Upper lobe of left lung (tissue), 6 donors: ENCODE data around the gene KBTBD7. TPM values are rescaled to one million over a fixed set of nuclear protein-coding genes. Genes with fewer than 3 reads are reported as not detected.

Experiments used
- ATAC-seq, 2 donors: fragments of 200-7000 bp; cut with Tn5 transposase; one replicate each; pipeline ENCODE4 v1.9.1; 2022; ENCODE audit warnings: mild to moderate bottlenecking in 2 of 2, moderate library complexity in 2 of 2; ENCODE audit not compliant: low FRiP score in 2 of 2
- DNase-seq, 2 donors: peaks; one replicate each; pipeline ENCODE4 v3.0.0-alpha.2; 2019 to 2020
- H3K27ac ChIP-seq, 4 donors: fragments of 200-600 bp; sonication (generic); one replicate each; pipeline ENCODE4 v1.5.1; 2016 to 2019
- H3K27me3 ChIP-seq, 4 donors: fragments of 200-600 bp; sonication (generic); one replicate each; pipeline ENCODE4 v1.5.1; 2017 to 2019
- H3K36me3 ChIP-seq, 4 donors: fragments of 200-600 bp; sonication (generic); one replicate each; pipeline ENCODE4 v1.5.1; 2016 to 2019
- H3K4me1 ChIP-seq, 4 donors: fragments of 200-600 bp; sonication (generic); one replicate each; pipeline ENCODE4 v1.5.1; 2018 to 2019
- H3K4me3 ChIP-seq, 4 donors: fragments of 200-600 bp; sonication (generic); one replicate each; pipeline ENCODE4 v1.5.1; 2017 to 2019; ENCODE audit warnings: mild to moderate bottlenecking in 2 of 4, moderate library complexity in 1 of 4
- H3K9me3 ChIP-seq, 4 donors: fragments of 200-600 bp; sonication (generic); one replicate each; pipeline ENCODE4 v1.5.1; 2018 to 2019
- EP300 ChIP-seq, 4 donors: sonication (generic); formaldehyde crosslinking; IDR thresholded peaks; one replicate each; pipeline ENCODE4 v1.5.1; 2017; ENCODE audit warnings: antibody characterized with exemption in 4 of 4, control low read depth in 2 of 4
- POLR2A ChIP-seq, 4 donors: fragments of 450-650 bp; IDR thresholded peaks; one replicate each; pipeline ENCODE4 v1.5.1; 2016 to 2017; ENCODE audit warnings: antibody characterized with exemption in 4 of 4, mild to moderate bottlenecking in 2 of 4
- POLR2AphosphoS5 ChIP-seq, 2 donors: sonication (generic); formaldehyde crosslinking; IDR thresholded peaks; one replicate each; pipeline ENCODE4 v1.5.1; 2017; ENCODE audit warnings: antibody characterized with exemption in 2 of 2
- WGBS, 2 donors: methylation state at CpG; one replicate each; pipeline ENCODE4 v1.1.5; 2017 to 2018; 5-methylcytosine and 5-hydroxymethylcytosine counted together
- total RNA-seq, 6 donors: library from RNA; depleted of rRNA in 4 of 6; stranded (reverse); fragments of >200 nt in 4 of 6; gene quantifications; one replicate each; pipeline versions ENCODE4 v1.1.0 to v1.2.1, GENCODE V29; 2016 to 2021
- TF ChIP-seq, protein P1 (sequence below), 6 experiments: fragments of 450-650 bp in 4 of 6; fragments of 200-600 bp in 2 of 6; sonication (generic) in 2 of 6; IDR thresholded peaks; one replicate each; pipeline ENCODE4 v1.5.1; 2016 to 2019; ENCODE audit warnings: antibody characterized with exemption in 6 of 6
- donor health status: DM: no; HTN: no; CAD: no; lungs with moderate emphysema.
- donor health status: DM: no; HTN: yes; CAD: no; lungs with severe emphysema.

The KBTBD7 gene
- total RNA-seq, 6 donors from 2014 or later, result 3.6 to 8.9 (median 7.3) TPM

DNA sequence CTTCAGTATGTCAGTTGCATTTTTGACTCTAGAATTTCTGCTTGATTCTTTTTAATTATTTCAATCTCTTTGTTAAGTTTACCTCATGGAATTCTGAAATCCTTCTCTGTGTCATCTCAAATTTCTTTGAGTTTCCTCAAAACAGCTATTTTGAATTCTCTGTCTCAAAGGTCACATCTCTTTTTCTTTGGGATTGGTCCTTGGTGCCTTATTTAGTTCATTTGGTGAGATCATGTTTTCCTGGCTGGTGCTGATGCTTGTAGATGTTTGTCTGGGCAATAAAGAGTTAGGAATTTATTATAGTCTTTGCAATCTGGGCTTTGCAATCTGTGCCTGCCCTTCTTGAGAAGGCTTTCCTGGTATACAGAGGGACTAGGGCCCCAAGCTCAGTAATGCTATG lies 18.5 kb upstream of the KBTBD7 start:
- Histone ChIP-seq H3K9me3 (peaks cover 0 to 9% (median 0%) of the 10 kb centered on the region in 4 donors), H3K27me3 (no peaks in the 10 kb centered on the region), H3K4me3 (no peak overlapping the region), H3K27ac (no peak overlapping the region), H3K36me3 (no peaks in the 10 kb centered on the region), H3K4me1 (no peaks in the 10 kb centered on the region)
- ATAC-seq (no peak), DNase-seq (no peak)
- TF ChIP-seq POLR2A (IDR thresholded peaks at IDR 0.05) (no peak), EP300 (IDR thresholded peaks at IDR 0.05) (no peak), POLR2AphosphoS5 (IDR thresholded peaks at IDR 0.05) (no peak)
- TF ChIP-seq, protein P1, sequence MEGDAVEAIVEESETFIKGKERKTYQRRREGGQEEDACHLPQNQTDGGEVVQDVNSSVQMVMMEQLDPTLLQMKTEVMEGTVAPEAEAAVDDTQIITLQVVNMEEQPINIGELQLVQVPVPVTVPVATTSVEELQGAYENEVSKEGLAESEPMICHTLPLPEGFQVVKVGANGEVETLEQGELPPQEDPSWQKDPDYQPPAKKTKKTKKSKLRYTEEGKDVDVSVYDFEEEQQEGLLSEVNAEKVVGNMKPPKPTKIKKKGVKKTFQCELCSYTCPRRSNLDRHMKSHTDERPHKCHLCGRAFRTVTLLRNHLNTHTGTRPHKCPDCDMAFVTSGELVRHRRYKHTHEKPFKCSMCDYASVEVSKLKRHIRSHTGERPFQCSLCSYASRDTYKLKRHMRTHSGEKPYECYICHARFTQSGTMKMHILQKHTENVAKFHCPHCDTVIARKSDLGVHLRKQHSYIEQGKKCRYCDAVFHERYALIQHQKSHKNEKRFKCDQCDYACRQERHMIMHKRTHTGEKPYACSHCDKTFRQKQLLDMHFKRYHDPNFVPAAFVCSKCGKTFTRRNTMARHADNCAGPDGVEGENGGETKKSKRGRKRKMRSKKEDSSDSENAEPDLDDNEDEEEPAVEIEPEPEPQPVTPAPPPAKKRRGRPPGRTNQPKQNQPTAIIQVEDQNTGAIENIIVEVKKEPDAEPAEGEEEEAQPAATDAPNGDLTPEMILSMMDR (IDR thresholded peaks at IDR 0.05), result no peak

DNA sequence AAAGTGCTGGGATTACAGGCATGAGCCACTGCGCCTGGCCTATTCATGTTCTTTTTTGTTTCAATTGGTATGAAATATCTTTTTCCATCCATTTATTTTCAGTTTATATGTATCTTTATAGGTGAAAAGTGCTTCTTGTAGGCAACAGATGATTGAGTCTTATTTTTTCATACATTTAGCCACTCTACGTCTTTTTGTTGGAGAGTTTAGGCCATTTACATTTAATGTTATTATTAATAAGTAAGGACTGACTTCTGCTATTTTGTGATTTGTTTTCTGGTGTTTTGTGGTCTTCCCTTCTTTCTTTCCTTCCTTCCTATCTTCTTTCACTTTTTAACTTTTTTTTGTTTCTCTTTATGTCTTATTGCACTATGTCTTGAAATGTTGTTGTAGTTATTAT lies 16.7 kb upstream of the KBTBD7 start:
- H3K9me3 ChIP-seq, result peaks cover 0 to 9% (median 0%) of the 10 kb centered on the region in 4 donors
- H3K27ac ChIP-seq, result no peak overlapping the region
- TF ChIP-seq POLR2A (IDR thresholded peaks at IDR 0.05), result no peak
- TF ChIP-seq, protein P1 (IDR thresholded peaks at IDR 0.05), result no peak
- no peaks in the 10 kb centered on the region for H3K27me3 ChIP-seq
- 92 to 97% methylated on average over 2 of the region's 2 CpGs for WGBS, 2 donors
- no peaks in the 10 kb centered on the region for H3K36me3 ChIP-seq
- DNase-seq (no peak), ATAC-seq (no peak)
- H3K4me3 ChIP-seq, result no peak overlapping the region
- H3K4me1 ChIP-seq, result no peaks in the 10 kb centered on the region

DNA sequence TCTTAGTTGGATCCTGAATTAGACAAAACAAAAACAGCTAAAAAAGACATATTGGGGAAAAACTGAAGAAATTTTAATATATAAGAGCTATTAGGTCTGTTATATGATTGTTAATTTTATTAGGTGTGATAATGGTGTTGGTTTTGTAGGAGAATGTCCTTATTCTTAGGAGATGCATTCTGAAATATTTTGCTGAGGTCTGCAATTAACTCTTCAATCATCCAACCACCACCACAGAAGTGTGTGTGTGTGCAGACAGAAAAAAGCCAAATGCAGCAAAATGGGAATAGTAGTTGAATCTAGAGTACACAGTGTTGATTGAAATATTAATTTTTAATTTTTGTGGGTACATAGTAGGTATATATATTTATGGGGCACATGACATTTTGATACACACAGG lies 12.1 kb upstream of the KBTBD7 start:
- no peak overlapping the region for H3K27ac ChIP-seq
- H3K9me3 ChIP-seq, result peaks cover 0 to 7% (median 0%) of the 10 kb centered on the region in 4 donors
- DNase-seq (no peak), ATAC-seq (no peak)
- no peak for TF ChIP-seq EP300 (IDR thresholded peaks at IDR 0.05)
- TF ChIP-seq, protein P1 (IDR thresholded peaks at IDR 0.05), result no peak
- no peak for TF ChIP-seq POLR2AphosphoS5 (IDR thresholded peaks at IDR 0.05)
- TF ChIP-seq POLR2A (IDR thresholded peaks at IDR 0.05), result no peak
- no peaks in the 10 kb centered on the region for H3K36me3 ChIP-seq
- no peak overlapping the region for H3K4me3 ChIP-seq
- no peaks in the 10 kb centered on the region for H3K4me1 ChIP-seq
- H3K27me3 ChIP-seq, result no peaks in the 10 kb centered on the region

DNA sequence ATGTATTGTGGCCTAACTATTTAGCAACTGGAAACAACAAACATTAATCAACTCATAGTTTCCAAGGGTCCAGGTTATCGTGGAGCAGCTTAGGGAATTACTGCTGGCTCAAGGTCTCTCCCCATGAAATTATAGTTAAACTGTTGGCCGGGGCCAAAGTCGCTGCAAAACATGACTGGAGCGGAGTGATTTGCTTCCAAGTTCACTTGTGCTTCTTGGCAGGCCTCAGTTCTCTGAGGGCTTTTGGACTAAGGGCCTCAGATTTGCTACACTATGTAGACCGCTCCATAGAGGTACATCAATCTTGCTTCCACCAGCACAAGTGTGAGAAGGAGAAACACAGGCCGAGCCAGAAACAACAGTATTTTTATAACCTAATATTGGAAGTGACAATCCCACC lies 9.4 kb upstream of the KBTBD7 start:
- TF ChIP-seq POLR2A (IDR thresholded peaks at IDR 0.05) (no peak), POLR2AphosphoS5 (IDR thresholded peaks at IDR 0.05) (no peak), EP300 (IDR thresholded peaks at IDR 0.05) (no peak)
- TF ChIP-seq, protein P1 (IDR thresholded peaks at IDR 0.05), result no peak
- no peaks in the 10 kb centered on the region for H3K9me3 ChIP-seq
- 94% methylated on average over 6 of the region's 6 CpGs for WGBS, 2 donors
- no peaks in the 10 kb centered on the region for H3K27me3 ChIP-seq
- H3K4me3 ChIP-seq, result no peak overlapping the region
- ATAC-seq (no peak), DNase-seq (no peak)
- no peaks in the 10 kb centered on the region for H3K4me1 ChIP-seq
- H3K36me3 ChIP-seq, result no peaks in the 10 kb centered on the region
- no peak overlapping the region for H3K27ac ChIP-seq

DNA sequence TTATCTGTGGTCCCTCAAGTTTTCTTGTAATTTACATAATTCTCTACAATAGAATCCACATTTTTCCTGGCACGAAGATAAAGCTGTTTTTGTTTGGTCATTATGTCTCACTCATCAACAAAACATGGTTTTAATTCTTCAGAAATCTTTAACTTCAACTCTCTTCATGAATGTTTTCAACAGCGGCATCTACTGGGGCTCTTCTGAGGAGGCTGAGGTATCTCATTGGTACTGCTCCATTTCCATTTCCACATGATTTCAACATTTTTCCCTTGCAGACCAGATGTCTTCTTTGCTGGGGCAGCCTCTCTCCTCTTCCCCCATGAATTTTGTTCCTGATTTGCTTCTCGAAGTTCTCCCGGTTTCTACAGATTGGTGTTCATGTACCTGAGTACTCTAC lies 5.8 kb upstream of the KBTBD7 start:
- no peaks in the 10 kb centered on the region for H3K9me3 ChIP-seq
- H3K4me3 ChIP-seq, result no peak overlapping the region
- ATAC-seq (no peak), DNase-seq (no peak)
- TF ChIP-seq POLR2A (IDR thresholded peaks at IDR 0.05) (no peak), POLR2AphosphoS5 (IDR thresholded peaks at IDR 0.05) (no peak), EP300 (IDR thresholded peaks at IDR 0.05) (no peak)
- TF ChIP-seq, protein P1 (IDR thresholded peaks at IDR 0.05), result no peak
- 86 to 87% methylated on average over 4 of the region's 4 CpGs for WGBS, 2 donors
- no peak overlapping the region for H3K27ac ChIP-seq
- H3K36me3 ChIP-seq, result no peaks in the 10 kb centered on the region
- no peaks in the 10 kb centered on the region for H3K4me1 ChIP-seq
- H3K27me3 ChIP-seq, result no peaks in the 10 kb centered on the region
